ENCODE results near the gene STX8.

DNA sequence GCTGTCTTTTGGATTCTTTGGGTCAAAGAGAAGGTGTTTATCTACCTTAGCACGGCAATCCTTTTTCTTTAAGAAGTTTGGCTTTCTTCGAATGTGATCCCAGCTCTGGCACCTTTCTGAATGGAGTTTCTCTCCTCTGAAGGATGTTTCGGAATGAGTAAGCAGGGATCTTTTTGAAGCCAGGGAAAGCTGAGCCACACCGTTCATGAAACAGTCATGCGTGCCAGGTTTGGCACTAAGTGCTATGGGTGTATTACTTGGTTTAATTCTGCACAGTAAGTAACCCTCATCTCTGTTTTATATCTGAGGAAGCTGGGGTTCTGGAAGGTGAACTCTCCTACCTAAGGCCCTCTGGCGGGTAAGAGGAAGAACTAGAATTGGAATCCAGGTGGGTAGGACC lies 319.8 kb downstream of the STX8 start:
- TF ChIP-seq ARNT (IDR thresholded peaks at IDR 0.05) (no peak), BHLHE40 (IDR thresholded peaks at IDR 0.05; ENCODE audit: borderline replicate concordance) (no peak), FOXM1 (IDR thresholded peaks at IDR 0.05; ENCODE audit: borderline replicate concordance) (no peak), TARDBP (IDR thresholded peaks at IDR 0.05) (no peak), NFRKB (IDR thresholded peaks at IDR 0.05) (no peak), HDGF (IDR thresholded peaks at IDR 0.05; ENCODE audit: borderline replicate concordance) (no peak), L3MBTL2 (conservative IDR thresholded peaks at IDR 0.05) (no peak), SP1 (IDR thresholded peaks at IDR 0.05) (no peak), LEF1 (IDR thresholded peaks at IDR 0.05; ENCODE audit: borderline replicate concordance) (no peak), ELF4 (IDR thresholded peaks at IDR 0.05) (no peak), SUZ12 (IDR thresholded peaks at IDR 0.05) (no peak)
